ENCODE measurements around the gene TEX51. TPM values are rescaled to one million over a fixed set of nuclear protein-coding genes. Genes with fewer than 3 reads are reported as not detected.
A peak's percentile ranks its signal among the peaks of the same experiment; 100 is the strongest.

Gene TEX51
- total RNA-seq, 6 donors from 2014 or later: not detected

- no peaks in the 10 kb centered on the region for H3K27me3 ChIP-seq
- TF ChIP-seq POLR2A (IDR thresholded peaks at IDR 0.05) (no peak), POLR2AphosphoS5 (IDR thresholded peaks at IDR 0.05) (no peak), EP300 (IDR thresholded peaks at IDR 0.05) (no peak)
- TF ChIP-seq, protein P1, sequence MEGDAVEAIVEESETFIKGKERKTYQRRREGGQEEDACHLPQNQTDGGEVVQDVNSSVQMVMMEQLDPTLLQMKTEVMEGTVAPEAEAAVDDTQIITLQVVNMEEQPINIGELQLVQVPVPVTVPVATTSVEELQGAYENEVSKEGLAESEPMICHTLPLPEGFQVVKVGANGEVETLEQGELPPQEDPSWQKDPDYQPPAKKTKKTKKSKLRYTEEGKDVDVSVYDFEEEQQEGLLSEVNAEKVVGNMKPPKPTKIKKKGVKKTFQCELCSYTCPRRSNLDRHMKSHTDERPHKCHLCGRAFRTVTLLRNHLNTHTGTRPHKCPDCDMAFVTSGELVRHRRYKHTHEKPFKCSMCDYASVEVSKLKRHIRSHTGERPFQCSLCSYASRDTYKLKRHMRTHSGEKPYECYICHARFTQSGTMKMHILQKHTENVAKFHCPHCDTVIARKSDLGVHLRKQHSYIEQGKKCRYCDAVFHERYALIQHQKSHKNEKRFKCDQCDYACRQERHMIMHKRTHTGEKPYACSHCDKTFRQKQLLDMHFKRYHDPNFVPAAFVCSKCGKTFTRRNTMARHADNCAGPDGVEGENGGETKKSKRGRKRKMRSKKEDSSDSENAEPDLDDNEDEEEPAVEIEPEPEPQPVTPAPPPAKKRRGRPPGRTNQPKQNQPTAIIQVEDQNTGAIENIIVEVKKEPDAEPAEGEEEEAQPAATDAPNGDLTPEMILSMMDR (IDR thresholded peaks at IDR 0.05): no peak
- peaks cover 0 to under 1% (median 0%) of the 10 kb centered on the region in 4 donors for H3K4me1 ChIP-seq
- 63 to 81% methylated on average over 4 to 10 of the region's 10 CpGs for WGBS, 2 donors
- DNase-seq: peak in 1 of 2 donors; percentile 14
- H3K36me3 ChIP-seq: no peaks in the 10 kb centered on the region
- no peaks in the 10 kb centered on the region for H3K9me3 ChIP-seq
- H3K27ac ChIP-seq: no peak overlapping the region
- no peak overlapping the region for H3K4me3 ChIP-seq
- ATAC-seq (ENCODE audit: low FRiP score in 2 of 2): no peak
Measured at GRCh38 chr2:126891681-126892500, 6.8 kb upstream of the TEX51 start.

DNA sequence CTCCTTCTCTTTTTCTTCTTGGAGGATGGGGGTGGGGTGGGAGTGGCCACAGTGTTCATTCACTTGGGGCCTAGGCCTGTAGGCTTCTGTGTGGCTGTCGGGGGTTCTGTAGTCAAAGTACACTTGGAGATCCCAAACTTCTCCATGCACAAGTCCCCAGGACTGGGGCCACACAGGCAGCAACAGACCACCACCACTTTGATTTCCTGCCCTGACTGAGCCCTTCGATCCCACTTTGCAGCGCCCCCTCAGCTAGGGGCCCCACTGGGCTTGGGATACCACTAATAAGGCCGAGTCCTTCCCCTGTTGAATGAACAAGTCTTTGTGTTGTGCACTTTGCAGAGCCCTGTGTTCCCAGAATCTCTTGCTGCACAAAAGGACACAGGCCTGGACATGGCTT is 5.5 kb upstream of the TEX51 start:
- H3K27me3 ChIP-seq: no peaks in the 10 kb centered on the region

GRCh38 chr2:126893606-126894005 is 5.1 kb upstream of the TEX51 start:
- ATAC-seq (ENCODE audit: low FRiP score in 2 of 2) (no peak), DNase-seq (no peak)
- no peak overlapping the region for H3K27ac ChIP-seq
- no peaks in the 10 kb centered on the region for H3K27me3 ChIP-seq
- H3K9me3 ChIP-seq: no peaks in the 10 kb centered on the region
- no peak overlapping the region for H3K4me3 ChIP-seq
- no peaks in the 10 kb centered on the region for H3K4me1 ChIP-seq
- no peaks in the 10 kb centered on the region for H3K36me3 ChIP-seq
- TF ChIP-seq POLR2A (IDR thresholded peaks at IDR 0.05) (no peak), EP300 (IDR thresholded peaks at IDR 0.05) (no peak), POLR2AphosphoS5 (IDR thresholded peaks at IDR 0.05) (no peak)
- TF ChIP-seq, protein P1 (IDR thresholded peaks at IDR 0.05): no peak

More for the DNA sequence above, 5.5 kb upstream of the TEX51 start:
- H3K27ac ChIP-seq: no peak overlapping the region
- H3K4me1 ChIP-seq: no peaks in the 10 kb centered on the region
- no peak overlapping the region for H3K4me3 ChIP-seq
- WGBS, 2 donors: 92% methylated on average over 1 to 4 of the region's 4 CpGs
- no peaks in the 10 kb centered on the region for H3K9me3 ChIP-seq
- peak in 1 of 2 donors; percentile 12 for DNase-seq
- ATAC-seq (ENCODE audit: low FRiP score in 2 of 2): no peak
- H3K36me3 ChIP-seq: no peaks in the 10 kb centered on the region
- TF ChIP-seq, protein P1 (IDR thresholded peaks at IDR 0.05): no peak
- TF ChIP-seq EP300 (IDR thresholded peaks at IDR 0.05) (no peak), POLR2AphosphoS5 (IDR thresholded peaks at IDR 0.05) (no peak), POLR2A (IDR thresholded peaks at IDR 0.05) (no peak)

DNA sequence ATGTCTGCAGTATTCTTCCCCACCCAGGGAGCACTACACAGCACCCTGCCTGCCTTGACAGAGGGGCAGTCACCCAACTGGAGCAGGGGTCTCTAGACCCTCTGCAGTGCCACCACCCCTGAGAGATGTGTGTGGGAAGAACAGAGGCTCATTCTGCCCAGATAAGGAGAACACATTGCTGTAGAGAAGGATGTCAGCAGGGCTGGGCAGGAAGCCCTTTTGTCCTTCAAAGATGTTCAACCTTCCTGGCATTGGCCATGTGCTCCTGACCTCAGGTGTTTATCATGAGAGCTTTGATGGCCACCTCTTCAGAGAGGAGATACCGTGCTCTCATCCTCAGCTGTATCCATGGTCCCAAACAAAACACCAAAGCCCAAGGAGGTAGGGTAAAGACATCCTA is 4.6 kb upstream of the TEX51 start:
- H3K27ac ChIP-seq: no peak overlapping the region
- H3K36me3 ChIP-seq: no peaks in the 10 kb centered on the region
- H3K4me1 ChIP-seq: no peaks in the 10 kb centered on the region
- TF ChIP-seq POLR2A (IDR thresholded peaks at IDR 0.05) (no peak), POLR2AphosphoS5 (IDR thresholded peaks at IDR 0.05) (no peak), EP300 (IDR thresholded peaks at IDR 0.05) (no peak)
- TF ChIP-seq, protein P1 (IDR thresholded peaks at IDR 0.05): no peak
- DNase-seq (no peak), ATAC-seq (ENCODE audit: low FRiP score in 2 of 2) (no peak)
- WGBS, 2 donors: 79 to 86% methylated on average over 1 of the region's 1 CpG
- no peaks in the 10 kb centered on the region for H3K27me3 ChIP-seq
- no peaks in the 10 kb centered on the region for H3K9me3 ChIP-seq
- H3K4me3 ChIP-seq: no peak overlapping the region

All from upper lobe of left lung (tissue), 6 donors.